Umbilical cord (tissue), 2 donors: ENCODE measurements around the gene ARID5A. TPM values are rescaled to one million over a fixed set of nuclear protein-coding genes. Genes with fewer than 3 reads are reported as not detected.
"Not testable (repeated sequence)": the region's sequence is repeated elsewhere in the genome, so short reads cannot be mapped to it uniquely, and the experiment has no call there.

Experiments used
- DNase-seq: peaks from one replicate; pipeline ENCODE4 v3.0.0-alpha.2; 2015; ENCODE audit warnings: low spot score
- total RNA-seq: library from RNA; depleted of rRNA; stranded (reverse); fragments of >200 nt; gene quantifications from one replicate; pipeline ENCODE4 v1.2.3, GENCODE V29; 2014; ENCODE audit warnings: low replicate concordance; ENCODE audit not compliant: insufficient read depth

The ARID5A gene
- total RNA-seq, 1 donor from 2014 or later: 11.3 TPM

DNA sequence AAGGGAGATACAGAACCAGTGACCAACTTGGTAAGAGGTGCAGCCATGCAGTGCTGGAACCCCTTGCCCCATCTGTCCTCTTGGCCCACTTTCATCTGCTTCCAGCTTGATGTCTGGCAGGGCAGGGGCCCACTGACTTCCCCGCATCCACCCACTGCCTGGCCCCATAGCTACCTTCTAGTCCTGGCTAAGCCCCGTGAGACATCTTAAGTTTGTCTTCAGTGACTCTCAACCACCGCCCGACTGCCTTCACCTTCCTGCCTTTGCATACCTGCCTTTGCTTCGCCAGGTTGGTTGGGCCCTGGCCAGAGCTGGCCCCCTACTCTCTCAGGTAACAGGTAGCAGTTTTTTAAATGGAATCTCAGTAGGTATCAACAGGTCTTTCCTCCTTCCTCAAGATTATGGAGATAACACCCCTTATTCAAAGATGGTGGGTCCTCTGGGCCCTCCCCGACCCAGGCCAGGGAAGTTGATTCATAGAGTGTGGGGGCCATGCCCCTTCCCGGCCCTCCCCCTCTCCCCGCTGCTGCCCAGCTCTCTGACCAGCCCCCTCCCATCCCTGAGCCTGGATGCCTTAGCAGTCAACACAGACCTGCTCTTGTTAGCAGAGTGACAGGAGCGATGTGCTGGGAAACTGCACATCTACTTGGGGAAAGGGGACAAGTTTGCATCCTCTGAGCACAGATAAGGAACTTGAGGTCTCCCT, 2.8 kb downstream of the ARID5A start:
- no peak for DNase-seq

DNA sequence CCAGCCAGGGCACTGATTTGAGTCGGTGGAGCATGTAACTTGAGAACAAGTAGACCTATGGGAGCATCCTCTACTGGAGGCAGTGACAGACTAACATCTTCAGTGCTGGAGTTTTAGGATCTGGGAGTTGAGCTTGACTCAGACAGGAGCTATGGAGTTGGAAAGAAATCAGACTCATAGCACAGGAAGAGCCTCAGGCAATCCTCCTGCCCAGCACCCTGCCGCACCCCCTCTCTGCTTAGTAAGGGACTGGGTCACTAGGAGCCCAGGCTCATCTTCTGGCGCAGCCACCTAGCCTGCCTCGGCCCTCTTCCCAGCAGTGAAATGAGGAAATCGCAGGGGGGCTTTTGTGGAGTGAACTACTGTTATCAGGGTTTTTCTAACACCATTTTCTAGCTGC, 3.6 kb downstream of the ARID5A start:
- no peak for DNase-seq

GRCh38 chr2:96541398-96542152, 5.0 kb downstream of the ARID5A start:
- DNase-seq: no peak

DNA sequence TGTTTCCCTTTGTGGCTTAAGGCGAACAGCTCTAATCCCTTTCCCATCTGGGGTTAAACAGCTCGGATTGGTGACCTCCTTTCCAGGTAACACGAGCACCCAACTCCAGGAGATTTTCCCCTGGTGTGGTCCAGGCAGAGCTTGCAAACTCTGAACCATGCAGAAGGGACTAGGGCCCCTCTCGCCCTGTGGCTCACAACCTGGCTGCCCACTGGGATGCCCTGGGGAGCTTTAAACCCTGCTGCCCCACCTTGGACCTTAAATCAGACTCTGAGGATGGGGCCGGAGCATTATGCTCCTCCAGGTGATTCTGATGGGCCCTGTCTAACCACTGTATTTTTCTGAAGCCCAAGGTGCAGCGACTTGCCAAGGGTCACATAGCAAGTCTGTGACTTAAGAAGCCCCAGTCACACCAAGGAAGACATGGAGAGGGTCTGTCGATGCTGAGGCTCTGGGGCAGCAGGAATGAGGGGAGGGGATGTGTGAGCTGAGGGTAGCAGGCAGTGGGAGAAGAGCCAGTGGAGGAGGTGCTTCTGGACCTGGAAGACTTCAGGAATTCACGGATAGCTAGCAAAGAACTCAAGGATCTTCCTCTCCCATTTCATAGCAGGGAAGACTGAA, 5.9 kb downstream of the ARID5A start:
- no peak for DNase-seq

- no peak for DNase-seq
These were observed 9.8 kb downstream of the ARID5A start for GRCh38 chr2:96546321-96546720.

- DNase-seq: no peak
These were observed 10.2 kb downstream of the ARID5A start for GRCh38 chr2:96546797-96547196.

GRCh38 chr2:96547203-96547641, 10.7 kb downstream of the ARID5A start:
- no peak for DNase-seq

DNA sequence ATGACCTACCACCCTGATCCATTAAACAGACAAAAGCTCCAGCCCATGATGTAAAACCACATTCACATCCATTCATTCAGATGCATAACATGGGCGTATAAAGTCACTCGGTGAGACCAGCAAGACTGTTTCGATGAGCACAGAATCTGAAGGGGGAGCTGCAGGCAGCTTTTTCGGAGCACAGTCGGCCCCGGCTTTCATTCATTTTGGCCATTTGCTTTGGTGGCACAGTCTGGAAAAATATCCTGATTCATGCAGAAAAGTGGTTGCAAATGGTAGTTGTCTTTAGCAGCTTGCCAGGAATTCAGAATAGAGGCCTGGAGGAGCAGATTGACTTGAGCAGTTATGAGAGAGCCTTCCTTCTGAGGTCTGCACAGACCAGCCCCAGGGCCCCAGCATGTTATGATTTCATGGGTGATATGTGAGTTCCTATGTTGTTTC, 11.2 kb downstream of the ARID5A start:
- DNase-seq: peak; percentile 55

GRCh38 chr2:96548558-96549465, 12.3 kb downstream of the ARID5A start:
- DNase-seq: no peak

- no peak for DNase-seq
These were observed 12.9 kb downstream of the ARID5A start for GRCh38 chr2:96549466-96549785.

DNA sequence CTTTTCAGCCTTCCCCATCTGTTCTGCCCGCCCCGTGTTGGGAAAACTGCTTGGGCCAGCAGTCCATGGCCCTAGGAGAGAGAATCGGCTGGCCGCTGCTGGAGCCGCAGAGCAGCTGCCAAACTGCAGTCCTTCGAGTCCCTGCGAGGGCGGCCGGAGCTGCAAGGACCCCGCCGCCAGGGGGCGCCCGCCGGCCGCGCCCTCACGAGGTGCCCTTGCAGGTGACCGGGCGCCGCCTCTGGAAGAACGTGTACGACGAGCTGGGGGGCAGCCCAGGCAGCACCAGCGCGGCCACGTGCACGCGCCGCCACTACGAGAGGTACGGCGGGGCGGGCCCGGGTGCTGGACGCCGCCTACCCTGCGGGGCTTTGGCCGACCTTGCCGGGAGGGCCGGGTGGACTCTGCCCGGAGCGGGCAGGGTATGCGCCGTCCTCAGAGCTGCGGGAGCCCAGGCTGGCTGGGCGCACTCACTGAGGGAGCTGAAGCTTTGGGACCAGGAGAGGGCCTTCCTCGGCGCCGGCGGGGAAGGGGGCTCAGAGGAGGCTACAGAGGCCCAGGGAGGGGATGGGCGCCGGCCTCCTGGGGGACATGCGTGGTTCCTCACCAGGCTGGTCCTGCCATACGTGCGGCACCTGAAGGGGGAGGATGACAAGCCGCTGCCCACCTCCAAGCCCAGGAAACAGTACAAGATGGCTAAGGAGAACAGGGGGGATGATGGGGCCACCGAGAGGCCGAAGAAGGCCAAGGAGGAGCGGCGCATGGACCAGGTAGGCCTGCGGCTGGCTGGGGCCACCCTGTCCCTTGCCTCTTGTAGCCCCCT, 13.6 kb downstream of the ARID5A start:
- no peak for DNase-seq

DNA sequence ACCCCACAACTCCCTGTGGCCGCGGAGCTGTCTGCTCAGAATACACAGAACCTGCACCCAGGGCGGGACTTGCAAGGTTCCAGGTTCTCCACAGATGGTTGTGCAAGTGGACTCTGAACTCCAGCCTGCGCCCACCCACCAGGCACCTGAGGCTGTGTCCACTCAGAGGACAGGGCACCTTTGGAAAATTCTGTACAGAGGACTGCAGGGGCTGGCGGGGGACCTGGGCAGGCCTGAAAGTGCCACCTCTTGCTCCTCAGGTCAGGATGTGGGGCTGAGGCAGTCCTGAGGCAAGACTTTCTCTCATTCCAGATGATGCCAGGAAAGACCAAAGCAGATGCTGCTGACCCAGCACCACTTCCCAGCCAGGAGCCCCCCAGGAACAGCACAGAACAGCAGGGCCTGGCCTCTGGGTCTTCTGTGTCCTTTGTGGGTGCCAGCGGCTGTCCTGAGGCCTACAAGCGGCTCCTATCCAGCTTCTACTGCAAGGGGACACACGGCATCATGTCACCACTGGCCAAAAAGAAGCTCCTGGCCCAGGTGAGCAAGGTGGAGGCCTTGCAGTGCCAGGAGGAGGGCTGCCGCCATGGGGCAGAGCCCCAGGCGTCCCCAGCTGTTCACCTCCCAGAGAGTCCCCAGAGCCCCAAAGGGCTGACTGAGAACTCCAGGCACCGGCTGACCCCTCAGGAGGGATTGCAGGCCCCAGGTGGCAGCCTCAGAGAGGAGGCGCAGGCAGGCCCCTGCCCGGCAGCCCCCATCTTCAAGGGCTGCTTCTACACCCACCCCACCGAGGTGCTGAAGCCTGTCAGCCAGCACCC, 14.4 kb downstream of the ARID5A start:
- no peak for DNase-seq

DNA sequence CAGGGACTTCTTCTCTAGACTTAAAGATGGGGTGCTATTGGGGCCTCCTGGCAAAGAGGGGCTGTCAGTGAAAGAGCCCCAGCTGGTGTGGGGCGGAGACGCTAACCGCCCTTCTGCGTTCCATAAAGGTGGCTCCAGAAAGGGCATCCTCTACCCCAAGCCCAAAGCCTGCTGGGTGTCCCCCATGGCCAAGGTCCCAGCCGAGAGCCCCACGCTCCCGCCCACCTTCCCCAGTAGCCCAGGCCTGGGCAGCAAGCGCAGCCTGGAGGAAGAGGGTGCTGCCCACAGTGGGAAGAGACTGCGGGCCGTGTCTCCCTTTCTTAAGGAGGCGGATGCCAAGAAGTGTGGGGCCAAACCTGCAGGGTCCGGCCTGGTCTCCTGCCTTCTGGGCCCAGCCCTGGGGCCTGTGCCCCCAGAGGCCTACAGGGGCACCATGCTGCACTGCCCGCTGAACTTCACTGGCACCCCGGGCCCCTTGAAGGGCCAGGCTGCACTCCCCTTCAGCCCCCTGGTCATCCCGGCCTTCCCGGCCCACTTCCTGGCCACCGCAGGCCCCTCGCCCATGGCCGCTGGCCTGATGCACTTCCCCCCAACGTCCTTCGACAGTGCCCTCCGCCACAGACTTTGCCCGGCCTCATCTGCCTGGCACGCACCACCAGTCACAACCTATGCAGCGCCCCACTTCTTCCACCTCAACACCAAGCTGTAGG, 15.2 kb downstream of the ARID5A start:
- DNase-seq: no peak

DNA sequence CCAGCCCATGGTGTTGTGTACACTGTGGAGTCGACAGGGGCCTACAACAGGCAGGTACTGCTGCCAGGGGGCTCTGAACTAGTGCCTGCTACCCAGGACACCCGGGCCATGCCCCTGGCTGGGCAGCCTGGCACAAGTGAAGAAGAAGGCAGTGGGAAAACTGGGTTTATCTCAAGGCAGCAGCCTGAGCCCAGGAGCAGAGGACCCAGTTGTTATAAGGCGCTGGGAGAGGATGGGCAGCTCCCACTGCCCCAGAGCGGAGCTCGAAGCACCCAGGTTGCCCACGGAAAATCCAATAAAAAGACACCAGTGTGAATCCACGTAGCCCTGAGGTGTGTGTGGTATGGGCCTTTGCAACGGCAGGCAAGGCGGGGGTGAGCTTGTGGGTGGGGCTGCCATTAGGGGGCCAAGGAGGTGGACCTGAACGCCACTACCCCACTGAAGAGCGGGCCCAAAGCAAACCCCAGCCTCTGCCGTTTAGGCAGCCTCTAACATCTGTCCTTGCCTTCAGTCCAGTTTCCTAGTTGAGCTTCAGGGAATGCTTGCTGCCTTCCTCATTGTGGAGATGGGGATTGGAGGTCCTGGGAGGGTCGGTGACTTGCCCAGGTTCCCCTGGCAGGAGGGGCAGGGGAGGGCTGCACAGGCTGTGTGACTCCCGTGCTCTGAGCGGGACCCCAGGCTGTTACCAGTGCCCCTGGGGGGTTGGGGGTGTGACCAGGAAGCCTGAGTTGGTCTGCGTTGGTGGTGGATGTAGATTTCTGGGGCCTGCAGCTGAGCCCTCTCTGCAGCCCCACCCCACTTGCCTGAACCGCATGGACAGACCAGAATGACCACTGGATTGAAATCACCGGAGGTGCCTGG, 16.0 kb downstream of the ARID5A start:
- no peak for DNase-seq

DNA sequence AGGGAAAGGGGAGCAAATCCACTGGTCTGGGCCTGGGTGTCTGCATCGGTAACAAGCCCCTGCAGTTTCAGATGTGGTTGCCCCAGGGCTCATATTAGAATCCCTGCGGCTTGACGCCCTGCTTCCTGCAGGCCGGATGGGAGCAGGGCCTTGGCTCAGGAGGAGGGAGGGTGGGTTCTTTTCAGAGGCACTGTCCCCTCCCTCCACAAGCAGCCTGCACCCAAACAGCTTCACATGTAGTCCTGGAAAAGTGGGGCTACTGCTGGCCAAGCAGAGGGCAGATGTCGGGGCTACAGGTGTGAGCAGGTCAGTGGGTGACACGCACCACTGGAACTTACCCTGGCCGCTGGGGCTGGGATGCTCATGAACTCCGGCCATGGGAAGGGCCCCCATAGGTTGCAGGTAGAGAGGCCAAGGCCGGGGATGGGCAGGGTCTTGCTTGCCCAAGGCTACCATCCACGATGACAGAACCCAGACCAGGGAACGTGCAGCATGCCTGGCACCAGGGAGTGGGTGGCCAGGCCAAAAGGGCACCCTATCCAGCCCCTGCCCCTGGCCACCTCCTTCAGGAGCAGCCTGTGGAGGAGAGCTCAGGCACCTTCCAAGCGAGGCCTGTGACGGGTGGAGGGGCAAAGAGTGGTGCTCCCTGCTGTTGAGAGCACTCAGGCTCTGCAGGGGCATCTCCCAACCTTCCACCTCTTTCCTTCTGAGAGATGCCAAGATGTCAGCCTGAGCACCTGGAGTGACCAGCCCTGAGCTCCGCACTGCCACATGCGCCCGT, 16.8 kb downstream of the ARID5A start:
- DNase-seq: no peak

DNA sequence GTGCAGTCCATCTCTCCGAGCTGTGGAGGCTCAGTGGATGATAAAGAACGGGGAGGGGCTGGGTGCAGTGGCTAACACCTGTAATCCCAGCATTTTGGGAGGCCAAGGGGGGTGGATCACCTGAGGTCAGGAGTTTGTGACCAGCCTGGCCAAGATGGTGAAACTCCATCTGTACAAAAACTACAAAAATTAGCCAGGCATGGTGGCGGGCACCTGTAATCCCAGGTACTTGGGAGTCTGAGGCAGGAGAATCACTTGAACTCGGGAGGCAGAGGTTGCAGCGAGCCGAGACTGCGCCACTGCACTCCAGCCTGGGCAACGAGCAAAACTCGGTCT, 17.4 kb downstream of the ARID5A start:
- not testable (repeated sequence) for DNase-seq

DNA sequence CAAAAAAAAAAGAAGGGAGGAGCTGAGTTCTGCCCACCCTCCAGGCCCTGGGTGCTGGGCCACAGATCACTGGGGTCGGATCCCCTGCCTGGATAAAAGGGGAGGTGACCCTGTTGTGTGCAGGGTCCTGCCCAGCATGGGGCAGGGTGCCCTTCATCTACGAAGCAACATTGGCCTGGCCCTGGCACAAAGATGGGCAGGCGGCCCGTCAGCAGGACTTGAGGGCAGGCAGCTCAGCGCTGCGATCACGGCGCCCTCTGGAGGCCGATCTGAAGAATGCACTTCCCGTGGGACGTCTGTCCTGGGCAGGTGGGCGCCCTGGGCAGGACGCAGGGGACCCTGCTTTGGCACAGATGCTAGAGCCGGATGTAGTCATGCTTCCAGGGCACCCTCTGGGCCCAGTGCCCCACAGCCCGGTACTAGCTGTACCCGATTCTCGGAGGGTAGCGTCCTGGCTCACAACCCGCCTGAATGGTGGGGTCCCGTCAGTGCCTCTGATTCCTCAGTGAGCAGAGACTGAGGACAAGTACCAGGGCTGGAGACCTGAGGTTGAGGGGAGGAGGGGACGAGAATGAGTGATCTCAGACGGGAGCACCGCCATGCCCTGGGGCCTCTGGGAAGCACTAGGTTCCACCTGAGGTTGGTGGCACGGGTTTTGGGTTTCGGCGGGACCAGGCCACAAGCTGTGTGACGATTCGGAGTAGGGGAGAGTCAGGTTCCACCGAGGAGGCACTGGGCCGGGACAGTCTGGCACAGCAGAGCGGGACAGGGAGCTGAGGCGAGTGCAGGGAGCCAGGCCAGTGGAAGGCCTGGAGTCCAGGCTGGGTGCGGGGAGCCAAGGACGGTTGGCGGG, 18.0 kb downstream of the ARID5A start:
- peak; percentile 61 for DNase-seq
